RPMI8226 (cell line): ENCODE measurements around the gene ARAP1.

Experiments used
- DNase-seq: peaks from one replicate; pipeline ENCODE4 v3.0.0-alpha.2; 2015

The ARAP1 gene

DNA sequence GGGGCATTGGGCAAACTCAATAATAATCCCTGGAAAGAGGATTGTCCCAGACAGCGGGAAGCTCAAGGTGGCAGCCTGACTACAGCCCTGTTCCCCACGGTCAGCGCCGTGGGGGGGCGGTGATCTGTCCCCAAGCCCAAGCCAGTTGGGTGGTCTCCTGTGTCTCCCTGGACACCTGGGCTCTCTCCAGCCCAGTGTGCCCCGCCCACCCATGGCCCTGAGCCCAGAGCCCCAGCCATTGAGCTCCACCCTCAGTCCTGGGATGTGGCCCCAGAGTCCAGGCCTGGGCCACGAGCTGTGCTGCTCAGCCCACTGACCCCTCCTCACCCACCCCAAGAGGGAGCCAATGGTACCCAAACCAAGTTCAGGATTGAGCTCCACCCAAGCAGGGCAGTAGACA, 50.1 kb downstream of the ARAP1 start:
- no peak for DNase-seq

DNA sequence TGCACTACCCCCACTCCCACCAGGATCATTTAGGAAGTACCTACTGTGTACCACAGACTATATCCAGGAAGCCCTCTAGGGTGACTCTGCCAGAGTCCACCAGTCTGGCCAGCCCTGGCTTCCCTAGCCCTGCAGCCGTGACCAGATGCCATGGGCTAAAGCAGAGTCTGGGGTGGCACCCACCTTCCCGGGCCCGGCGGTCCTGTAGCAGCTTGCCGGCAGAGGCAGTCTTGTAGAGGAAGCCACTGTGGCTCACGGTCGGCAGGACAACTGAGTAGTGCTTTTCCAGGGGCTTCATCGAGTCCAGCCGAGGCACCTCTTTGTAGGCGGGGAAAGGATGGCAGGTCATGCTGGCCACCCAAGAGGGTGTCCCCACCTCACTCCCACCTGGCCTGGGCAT, 50.7 kb downstream of the ARAP1 start:
- DNase-seq, result no peak

DNA sequence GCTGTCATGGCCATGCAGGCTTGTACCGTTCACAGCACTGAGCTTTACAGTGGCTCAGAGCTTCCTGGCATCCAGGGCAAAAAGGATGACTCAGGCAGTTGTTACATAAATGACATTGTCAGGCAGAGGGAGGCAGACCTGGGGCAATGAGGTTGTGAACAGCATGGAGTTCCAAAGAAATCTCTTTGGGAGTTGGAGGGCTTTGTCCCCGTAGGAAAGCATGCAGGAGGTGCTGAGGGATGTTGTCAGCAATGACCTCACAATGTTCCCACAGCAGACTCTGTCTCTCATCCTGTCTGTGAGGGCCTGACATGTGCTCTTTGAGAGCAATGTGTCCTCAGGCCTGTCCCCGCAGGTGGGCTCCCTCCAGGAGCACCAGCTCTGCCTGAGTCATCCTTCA, 52.1 kb downstream of the ARAP1 start:
- DNase-seq, result no peak

DNA sequence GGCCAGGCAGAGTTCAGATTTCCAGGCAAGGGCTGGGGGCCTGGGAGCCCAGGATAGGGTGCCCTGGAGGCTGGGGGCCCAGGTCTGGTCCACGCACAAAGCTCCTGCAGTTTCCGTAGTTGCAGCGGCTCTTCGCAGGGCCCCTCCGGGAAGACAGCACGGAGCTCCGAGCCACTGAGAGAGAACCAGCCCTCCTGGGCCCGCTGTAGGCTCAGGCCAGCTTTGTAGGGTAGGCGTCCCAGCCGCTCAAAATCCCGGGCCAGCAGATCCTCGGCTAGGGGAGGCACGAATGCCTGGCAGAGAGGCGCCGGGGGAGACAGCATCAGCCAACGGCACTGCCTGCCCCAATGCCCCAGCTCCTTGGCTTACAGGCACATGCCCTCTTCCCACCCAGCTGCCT, 54.4 kb downstream of the ARAP1 start:
- DNase-seq, result no peak

DNA sequence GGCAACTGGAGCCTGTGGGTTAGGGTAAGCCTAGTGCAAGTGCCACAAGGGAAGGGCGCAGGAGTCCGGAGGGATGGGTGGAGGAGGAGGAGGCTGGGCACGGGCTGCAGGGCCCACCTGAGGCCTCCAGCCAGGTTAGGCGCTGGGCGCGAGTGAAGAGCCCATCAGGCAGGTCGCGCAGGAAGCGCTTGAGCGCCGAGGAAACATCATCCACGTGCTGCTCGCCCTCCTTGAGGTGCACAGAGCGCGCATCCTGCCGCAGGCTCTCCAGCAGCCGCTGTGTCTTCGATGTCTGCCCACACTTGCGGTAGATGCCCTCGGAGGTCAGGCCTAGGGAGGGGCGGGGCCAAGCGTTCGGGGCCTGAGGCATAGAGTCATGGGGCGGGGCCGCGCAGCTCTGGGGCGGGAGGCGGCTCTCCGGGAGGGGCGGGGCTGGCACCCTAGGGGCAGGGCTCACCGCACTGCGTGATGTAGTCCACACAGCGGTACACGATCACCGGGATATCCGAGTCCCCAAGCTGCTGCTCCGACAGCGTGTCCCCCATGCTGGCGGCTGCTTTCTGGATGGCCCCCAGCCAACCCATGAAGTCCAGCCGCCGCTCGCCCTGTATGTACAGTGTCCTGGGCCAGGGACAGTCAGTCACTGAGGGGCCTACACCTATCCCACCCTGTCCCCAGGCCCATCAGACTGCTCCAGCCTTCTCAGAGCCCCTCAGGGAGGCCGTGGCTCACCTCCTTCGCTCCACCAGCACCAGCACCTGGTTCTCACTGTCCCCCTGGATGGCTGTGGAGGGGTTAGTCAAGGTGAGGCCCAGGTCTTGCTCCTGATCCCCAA, 55.1 kb downstream of the ARAP1 start:
- DNase-seq, result no peak

DNA sequence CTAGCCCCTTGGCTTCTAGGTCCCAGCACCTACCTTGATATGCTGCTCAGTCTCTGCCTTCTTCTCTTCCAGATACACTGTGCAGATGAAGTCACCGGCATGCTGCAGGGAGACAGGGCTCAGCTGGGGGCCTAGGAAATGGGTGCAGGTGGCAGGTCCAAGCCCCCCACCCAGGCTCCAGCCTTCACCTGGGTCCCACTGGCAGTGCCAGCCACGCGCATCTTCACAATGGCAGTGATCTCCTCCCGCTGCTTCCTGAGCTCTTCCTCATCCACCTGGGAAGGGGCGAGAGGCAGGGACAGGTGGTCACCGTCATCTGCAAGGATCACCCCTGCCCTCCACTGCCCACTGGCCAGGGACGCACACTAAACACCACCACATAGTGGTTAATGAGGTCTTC, 56.9 kb downstream of the ARAP1 start:
- DNase-seq, result no peak

DNA sequence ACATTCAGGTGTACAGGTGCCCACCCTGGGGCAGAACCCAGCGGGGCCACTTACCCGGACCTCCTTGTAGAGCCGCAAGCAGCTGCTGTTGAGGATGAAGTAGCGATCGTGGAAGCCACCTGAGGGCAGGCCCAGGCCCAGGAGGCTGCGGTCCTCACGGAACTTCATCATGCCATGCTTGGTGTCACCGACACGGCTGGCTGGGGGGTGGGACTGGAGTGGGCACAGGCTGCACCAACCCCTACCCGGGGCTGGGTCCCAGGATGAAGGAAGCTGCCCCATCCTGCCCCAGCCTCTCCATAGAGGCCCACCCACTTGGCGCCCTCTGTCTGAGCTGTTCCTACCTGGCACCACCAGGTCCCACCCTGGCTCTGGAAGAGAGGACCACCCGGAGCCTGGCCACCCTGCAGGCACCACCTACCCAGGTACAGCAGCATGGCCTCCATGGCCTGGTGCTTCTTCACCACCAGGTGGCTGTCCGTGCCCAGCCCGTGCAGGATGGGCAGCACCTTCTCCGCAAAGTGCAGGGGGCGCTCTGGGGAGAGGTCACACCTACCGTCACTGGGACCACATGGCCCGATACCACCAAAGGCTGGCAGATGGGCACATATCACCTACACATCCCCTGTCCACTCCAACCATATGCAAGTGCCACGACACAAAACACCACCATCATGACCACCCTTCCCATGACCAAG, 58.8 kb downstream of the ARAP1 start:
- DNase-seq, result no peak

DNA sequence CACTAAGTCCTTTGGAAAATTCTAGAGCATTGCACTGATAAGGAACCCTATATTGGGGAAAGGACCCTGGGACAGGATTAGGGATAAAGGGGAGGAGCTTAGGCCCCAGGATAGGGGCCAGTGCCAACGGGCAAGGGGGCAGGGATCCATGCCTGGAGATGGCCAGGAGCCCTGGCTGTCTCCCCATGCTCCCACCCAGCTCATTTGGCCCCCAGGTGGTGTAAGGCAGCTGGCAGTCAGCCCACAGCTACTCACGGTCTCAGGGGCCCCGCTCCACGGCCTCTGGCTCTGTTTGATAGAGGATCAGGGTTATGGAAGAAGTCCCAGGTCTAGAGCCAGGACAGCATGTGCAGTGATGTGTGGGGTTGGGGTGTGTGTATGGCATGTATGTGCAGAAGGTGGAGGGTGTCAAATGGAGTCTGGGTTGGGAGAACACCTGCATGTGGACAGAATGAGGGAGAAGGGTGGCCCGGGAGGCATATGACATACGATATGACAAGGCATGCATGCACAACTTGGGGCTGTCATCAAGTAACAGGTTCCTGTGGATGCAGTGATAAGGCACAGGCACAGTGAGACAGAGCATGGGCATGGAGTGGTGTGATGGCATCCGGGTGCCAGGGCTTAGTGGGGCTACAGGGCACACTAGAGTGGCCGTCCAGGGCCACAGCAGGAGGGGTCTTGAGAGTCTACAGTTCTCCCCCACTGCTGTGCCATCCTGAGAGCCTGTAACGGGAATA, 59.5 kb downstream of the ARAP1 start:
- no peak for DNase-seq

DNA sequence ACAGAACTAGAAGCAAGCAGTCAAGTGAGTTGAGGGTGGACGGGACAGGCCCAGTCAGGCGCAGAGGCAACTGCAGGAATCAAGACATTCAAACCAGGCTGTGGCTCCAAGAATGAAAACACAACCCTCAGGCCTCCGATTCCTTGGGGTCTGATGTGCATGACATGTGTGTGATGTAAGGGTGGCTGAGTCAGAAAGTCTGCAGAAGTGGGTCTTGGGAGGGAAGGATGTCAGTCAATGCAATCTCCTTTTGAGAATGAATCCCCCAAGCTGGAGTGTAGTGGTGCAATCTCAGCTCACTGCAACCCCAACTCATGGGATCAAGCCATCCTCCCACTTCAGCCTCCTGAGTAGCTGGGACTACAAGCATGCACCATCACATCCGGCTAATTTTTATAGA, 62.0 kb downstream of the ARAP1 start:
- DNase-seq, result no peak

DNA sequence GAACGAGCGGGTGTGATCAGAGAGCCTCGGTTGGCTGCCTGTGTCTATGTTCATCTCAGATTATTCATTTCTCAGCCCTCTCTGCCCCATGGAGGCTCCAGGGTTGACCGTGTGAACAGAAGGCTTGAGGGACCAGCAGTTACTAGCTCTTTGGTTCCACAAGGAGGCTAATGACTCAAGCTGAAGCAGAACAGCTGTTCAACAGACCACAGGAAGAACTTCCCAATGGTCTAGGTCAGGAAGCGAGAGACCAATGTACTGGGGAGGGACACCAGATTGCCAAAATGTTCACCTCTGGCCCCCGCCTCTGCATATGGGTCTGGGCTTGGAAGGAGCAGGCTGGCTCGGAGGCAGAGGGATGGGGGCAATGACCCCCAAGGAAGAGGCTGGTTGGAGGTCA, 63.3 kb downstream of the ARAP1 start:
- no peak for DNase-seq

DNA sequence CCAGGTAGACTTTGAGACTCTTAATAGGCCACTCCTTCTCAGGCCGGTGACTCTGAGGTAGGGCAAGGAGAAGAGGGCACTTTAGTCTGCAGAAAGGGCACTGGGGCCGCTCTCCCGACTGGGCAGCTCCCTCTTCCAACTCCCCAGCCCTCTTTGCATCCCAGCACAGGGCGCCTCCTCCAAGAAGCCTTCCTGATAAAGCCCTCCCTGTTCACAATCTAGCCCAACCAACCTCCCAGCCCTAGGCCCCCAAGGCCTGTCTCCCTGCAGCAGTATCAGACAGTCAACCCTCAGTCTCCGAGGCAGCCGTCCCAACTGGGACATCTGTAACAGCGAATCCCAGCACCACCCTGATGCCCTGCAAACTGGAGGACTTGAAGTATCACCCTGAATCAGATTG, 63.7 kb downstream of the ARAP1 start:
- DNase-seq, result no peak

DNA sequence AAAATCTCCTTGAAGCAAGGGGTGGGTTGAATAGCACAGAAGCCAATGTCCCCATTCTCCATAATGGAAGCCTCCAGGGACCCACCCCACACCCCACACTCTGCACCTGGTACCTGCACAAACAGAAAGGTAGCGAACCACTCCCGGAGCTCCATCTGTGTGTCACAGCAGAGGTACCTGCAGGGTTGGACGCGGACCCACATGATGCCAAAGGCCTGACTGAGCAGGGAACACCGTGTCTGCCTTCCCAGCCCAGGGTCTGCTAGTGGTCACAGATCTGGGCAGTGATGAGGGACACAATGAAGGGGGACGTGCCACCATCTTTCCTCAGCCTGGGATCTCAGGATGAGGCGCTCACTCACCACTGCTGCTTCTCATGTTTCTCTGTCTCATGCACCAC, 64.9 kb downstream of the ARAP1 start:
- DNase-seq, result no peak

DNA sequence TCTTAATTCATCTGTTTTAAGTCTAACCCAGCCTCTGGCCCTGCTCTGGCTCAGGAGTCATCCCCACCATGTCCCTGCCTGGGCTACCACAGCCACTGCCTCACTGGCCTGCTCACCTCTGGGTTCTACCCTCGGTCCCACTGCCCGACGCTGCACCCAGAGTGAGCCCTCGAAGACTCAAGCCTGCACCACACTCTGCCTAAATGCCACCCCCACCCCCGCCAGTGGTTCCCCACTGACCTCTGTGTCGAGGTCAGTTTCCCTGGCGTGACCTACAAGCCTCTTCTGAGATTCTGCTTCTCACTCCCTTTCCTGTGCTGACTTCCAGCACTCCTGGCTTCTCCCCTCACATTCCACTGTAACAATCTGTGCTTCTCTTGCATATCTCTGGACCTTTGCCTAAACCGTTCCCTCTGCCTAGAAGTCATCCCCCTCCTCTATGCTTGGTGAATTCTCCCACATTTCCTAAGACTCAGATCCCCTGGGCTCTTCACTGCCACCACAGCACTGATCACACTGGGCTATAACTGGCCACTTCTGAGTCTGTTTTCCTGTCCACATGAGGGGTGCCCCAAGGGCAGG, 65.5 kb downstream of the ARAP1 start:
- DNase-seq, result no peak

DNA sequence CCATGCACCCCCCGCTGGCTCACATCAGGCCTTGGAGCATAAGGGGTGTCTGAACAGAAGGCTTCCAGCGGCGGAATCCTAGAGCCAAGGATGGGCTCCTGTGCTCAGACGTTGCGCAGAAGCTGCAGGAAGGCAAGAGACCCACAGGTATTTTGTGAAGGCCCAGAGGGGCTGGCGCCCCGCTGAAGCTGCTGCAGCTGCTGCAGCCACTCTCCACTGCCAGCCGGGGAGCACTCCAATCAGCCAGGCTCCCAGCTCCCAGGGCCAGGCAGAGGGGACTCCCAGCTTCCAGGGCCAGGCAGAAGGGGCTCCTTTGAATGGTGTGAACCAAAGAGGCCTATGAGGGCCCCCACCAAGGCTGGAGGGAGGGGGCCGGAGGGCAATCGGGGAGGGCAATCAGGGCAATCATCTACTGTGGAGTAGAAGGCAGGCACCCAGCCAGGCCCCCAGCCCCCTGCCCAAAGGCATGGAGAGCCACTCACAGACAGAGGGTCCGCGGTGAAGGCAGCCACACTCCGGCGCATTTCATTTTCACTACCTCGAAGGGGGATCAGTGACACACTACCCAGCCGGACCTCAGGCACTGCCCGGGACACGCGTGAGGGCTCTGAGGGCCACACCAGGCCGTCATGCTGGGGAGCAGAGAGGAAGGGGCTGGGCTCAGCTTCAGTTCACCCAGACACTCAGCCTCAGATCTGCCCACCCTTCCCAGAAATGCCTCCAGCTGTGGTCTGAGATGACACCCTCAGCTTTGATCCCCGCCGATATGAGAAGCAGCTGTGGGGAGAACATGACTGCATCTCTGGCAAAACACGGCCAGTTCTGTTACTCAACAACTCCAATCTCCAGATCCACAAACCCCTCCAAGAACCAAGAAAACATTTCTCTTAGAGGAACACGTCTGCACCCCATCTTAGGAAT, 66.4 kb downstream of the ARAP1 start:
- DNase-seq, result no peak

DNA sequence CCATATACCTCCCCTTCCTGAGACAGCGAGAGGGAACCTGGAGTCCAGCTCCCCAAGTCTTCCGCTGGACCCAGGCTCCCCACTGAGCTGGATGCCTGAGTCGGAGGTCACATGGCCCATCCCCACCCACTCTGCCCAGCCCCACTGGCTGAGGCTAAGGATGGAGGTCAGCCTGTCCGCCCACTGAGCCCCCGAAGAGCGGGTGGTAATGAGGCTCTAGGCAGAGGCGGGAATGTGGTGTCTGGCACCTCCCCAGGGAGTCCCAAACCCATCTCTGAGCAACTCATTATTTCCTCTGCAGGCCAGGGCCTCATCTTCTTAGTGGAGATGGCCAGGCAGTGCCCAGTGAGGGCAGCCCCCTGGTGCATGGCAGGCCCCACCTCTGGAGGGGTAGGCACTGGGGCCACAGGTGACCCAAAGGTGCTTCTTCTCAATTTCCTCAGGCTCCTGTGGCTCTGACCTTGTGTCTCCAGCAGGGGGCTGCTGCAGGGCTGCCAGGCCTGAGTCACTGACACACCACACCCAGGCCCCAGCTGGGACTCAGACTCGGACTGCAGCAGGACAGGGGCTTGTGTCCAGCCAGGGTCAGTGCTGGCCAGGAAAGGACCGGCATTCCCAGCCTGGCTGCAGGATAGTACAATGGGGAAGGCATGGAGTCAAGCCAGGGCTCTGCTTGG, 67.8 kb downstream of the ARAP1 start:
- peak; percentile 61 for DNase-seq

DNA sequence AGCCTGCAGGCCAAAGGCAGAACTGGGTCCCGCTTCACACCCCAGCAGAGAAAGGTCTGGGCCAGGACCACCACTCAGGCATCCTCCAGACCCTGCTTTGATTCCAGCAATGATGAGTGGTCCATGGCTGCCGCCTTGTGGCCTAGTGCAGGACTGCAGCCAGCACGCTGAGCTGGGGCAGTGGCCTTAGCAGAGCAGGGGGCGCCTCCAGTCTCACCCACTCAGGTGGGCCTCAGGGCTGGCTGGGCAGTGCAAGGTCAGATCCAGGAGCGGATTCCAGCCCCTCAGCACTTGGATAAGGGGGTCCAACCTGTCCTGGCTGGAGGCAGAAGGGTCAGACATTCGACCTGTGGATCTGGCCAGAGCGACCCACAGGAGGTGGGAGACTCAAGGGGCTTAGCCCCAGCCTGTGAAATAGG, 68.4 kb downstream of the ARAP1 start:
- peak; percentile 57 for DNase-seq

DNA sequence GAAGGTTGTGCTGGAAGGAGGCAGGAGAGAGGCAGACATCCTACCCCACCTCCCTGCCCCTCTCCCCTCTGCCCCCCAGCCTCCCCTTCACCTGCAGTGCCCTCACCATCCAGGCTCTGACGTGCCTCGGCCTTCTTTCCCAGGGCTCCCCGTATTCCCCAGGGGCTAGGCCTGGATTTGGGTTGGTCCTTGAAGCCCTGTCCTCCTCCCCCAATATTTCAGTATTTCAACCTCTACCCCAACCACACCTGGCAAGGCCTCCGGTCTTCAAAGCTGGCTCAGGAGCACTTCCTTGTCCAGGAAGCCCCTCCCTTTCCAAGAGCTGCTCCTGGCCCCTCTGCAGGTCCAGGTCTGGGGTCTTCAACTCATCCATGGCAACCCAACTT, 69.4 kb downstream of the ARAP1 start:
- DNase-seq, result no peak

DNA sequence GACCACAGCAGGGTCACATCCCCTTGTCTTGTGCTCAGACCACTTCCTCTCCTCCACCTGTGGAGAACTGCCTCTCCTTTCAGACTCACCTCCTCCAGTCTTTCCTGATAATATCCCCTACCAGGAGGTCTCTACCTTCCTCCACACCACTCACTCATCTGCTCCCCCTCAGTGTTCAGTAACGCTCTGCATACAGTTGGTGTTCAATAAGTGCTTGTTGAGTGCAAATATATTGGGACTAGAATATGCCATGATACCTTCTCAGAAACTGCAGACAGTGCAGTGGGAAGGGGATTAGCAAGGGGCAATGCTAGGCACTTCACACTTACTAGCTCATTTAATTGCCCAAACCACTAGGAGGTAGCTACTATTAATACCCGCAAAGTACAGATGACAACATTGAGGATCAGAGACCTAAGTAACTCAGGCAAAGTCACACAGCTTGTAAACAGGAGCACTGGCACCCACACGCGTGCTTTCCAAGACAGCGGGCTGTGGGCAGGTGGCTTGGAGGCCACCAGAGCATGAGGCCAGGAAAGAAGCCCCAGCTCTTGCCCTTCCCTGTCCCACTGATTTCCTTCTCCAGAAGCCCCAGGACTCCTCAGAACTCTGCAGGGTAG, 69.9 kb downstream of the ARAP1 start:
- no peak for DNase-seq

DNA sequence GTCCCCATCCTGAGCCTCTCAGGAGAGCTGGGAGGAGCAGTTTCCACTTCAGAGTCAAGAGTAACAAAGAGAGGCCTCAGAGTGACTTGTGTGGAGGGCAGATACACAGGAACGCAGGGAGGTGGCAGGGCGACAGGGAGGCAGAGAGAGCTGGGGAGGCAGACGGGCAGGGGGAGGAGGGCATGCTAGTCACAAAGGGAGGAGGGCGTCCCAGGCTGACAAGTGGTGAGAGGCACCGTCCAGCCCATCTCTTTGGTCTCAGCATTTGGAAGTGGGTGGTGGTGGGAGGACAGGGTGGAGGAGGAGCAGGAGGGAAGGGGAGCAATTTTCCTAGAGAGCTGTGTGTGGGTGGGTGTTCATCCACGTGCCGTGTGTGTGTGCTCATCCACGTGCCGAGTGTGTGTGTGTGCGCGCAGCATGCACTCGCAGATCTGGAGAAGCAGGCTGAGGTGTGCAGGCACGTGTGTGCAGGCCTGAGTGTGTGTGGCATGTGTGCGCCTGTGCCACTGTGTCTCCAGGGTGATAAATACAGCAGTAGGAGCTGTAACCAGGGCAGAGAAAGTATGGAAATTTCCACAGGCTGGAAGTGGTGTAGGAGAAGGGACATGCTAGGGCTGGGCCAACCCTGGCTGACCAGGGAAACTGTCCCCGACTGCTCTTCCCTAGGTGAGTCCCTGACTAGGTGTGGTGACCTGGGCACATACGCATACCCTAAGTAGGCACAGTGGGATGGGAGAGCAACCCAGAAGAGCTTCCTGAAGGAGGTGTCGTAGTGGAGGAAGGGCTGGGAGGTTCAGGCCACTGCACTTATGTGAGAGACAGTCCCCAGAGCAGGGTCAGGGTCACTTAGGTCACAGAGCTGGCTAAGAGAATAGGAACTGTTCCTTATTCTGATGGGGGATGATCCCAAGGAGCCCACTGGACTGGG, 70.7 kb downstream of the ARAP1 start:
- no peak for DNase-seq

DNA sequence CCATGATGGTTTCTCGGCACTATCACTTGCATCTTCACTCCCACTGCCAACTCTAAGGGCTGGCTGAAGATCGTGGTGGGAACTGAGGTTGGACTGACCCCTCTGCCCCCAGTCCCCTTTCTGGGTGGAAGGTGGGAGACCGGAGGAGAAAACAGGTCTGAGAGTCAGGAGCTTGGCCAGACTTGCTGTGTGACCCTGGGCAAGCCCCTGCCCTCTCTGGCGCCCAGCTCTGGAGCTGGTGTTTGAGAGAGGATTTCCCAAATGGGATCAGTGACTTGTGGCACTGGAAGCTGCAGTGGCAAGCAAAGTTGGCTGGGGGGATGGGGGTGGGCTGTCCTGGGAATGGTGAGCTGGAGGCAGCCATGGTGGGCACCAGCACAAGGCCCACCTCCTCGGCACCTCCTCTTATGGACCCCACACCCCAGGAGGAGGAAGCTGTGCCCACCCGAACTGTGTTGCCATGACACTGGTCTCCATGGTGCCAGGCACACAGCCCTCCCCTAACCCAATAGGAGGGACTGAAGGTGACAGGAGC, 71.5 kb downstream of the ARAP1 start:
- DNase-seq, result no peak
